Measurements from ENCODE around the gene NDC1. TPM values are rescaled to one million over a fixed set of nuclear protein-coding genes. Genes with fewer than 3 reads are reported as not detected.
A peak's percentile ranks its signal among the peaks of the same experiment; 100 is the strongest.

Gene NDC1
- total RNA-seq, 2 experiments from 2014 or later = 27.8 to 28.6 TPM

DNA sequence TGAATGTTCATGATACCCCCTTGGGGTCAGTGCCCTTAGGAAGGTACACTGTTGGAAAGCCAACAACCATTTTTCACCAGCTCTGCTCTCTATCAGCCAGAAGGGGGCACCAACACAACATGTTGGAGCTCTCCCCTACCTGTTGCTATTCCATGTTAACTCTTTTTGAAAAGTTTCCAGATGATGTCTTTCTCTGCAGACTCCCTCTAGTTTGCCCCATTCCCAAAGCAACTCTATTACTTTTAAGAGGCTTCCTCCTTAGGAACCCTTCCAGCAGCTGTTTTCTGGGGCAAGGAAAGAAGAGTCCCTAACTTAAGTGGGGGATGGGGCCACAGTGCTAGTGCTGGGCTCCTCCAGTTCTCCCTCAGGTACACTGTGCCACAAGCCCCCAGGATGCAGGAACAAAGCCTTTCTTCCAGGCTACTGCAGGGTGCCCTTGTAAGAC is 22.9 kb upstream of the NDC1 start:
- peak; percentile 59 for DNase-seq
- Mint-ChIP-seq H3K4me1 (ENCODE audit: low read depth) (no peaks in the 10 kb centered on the region), H3K4me3 (no peak overlapping the region), H3K27me3 (ENCODE audit: low read depth) (no peaks in the 10 kb centered on the region), H3K36me3 (ENCODE audit: low read depth) (peaks cover 7% of the 10 kb centered on the region), H3K27ac (no peak overlapping the region), H3K9me3 (ENCODE audit: insufficient read depth) (no peaks in the 10 kb centered on the region)
- POLR2A ChIA-PET = interaction anchor here (0.7 kb wide), 1 partner anchor 84 kb away, joined by 3 read pairs; the partner anchor contains the start of gene IFT25
- CTCF ChIA-PET = interaction anchor here (0.6 to 9.0 kb wide), 48 partner anchors 8 to 1542 kb away, joined by 3 to 179 read pairs (median 5); partner anchors contain the start of genes IFT25, LRRC42, NDC1 and TCEANC2
- ATAC-seq = peak; percentile 95

DNA sequence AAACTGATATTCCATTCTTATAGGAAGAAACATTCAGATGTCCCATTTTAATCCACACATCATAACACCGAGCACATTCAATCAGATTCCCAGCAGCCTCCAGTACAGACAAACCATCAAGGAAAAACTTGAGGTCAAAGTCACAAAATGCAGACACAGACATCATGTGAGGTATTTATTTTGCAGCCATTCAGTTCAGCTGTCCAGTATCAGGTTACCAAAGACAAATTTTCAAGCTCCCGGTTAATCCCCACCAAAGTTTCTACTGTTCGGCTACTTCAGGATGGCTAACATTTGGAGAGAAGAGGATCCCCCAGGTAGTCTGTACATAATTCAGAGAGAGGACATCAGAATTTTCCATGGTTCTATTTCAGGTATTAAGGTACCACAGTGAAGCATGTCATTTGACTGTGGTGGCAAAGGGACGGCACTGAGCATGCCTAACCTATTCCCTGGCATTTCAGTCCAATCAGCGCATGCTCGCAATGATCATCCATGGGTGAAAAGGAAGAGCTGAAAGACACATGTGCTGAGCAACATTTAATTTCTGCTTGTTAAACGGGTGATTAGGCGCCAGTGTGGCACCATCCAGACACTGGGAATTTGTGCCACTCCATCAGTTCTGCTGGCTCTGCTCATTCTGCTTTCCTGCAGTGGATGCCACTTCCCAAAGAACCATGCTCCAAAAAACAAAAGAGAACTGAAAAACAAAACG is 13.6 kb upstream of the NDC1 start:
- Mint-ChIP-seq H3K4me3 (no peak overlapping the region), H3K27ac (no peak overlapping the region), H3K27me3 (ENCODE audit: low read depth) (no peaks in the 10 kb centered on the region), H3K36me3 (ENCODE audit: low read depth) (peaks cover 2% of the 10 kb centered on the region), H3K4me1 (ENCODE audit: low read depth) (no peaks in the 10 kb centered on the region), H3K9me3 (ENCODE audit: insufficient read depth) (no peaks in the 10 kb centered on the region)
- POLR2A ChIA-PET = no interaction called here
- ATAC-seq = no peak
- no peak for DNase-seq
- CTCF ChIA-PET = interaction anchor here (0.6 to 2.2 kb wide), 4 partner anchors 9 to 107 kb away, joined by 3 to 22 read pairs (median 4); no protein-coding TSS in a partner anchor

DNA sequence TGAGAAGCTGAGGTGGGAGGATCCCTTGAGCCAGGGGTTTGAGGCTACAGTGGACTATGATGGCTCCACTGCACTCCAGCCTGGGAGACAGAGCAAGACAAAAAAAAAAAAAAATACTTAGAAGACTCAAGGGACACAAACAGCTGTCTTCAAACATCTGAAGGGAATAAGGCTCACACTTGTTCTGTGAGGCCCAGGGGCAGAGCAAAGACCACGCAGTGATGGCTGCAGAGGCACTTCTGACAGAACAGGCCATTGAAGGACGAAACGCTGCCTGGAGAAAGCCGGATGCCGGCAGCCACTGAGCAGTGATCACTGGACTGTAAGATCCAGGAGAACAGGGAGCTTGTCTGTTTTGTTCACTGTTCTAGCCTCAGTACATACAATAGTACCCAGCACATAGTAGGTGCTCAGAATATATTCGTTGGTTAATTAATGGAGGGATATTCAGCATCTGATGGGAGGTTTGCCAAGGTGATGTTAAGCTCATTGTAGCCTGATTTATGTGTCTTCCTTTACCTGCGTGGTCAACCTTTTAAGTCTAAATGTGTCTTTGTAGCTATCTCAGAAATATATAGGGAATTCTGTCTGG is 12.1 kb upstream of the NDC1 start:
- Mint-ChIP-seq H3K4me3 (no peak overlapping the region), H3K27ac (no peak overlapping the region), H3K27me3 (ENCODE audit: low read depth) (no peaks in the 10 kb centered on the region), H3K36me3 (ENCODE audit: low read depth) (peaks cover 2% of the 10 kb centered on the region), H3K4me1 (ENCODE audit: low read depth) (no peaks in the 10 kb centered on the region), H3K9me3 (ENCODE audit: insufficient read depth) (no peaks in the 10 kb centered on the region)
- POLR2A ChIA-PET = no interaction called here
- no peak for ATAC-seq
- CTCF ChIA-PET = interaction anchor here (1.1 to 2.2 kb wide), 2 partner anchors 10 to 28 kb away, joined by 3 to 22 read pairs; no protein-coding TSS in a partner anchor
- DNase-seq = no peak

DNA sequence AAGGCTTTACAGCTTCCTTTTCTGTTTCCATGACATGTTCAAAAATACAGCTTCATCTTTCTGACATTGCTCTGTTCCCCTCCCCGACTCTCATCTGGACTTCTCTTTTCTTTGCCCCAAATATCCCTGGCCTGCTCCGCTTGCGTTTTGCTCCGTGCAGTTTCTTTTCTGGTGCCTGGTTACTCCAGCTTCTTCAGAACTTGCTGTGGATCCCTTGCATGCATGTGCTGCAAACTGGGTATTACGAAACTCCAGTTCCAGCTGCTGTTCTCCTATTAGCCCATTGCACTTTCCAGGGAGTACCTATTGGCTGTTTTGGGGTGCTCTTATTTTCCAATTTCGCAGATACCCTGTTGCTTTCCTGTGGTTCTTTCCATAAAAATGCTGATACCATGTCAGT is 9.9 kb upstream of the NDC1 start:
- ATAC-seq (no peak), DNase-seq (no peak)
- POLR2A ChIA-PET = interaction anchor here (0.8 to 1.1 kb wide), 2 partner anchors 11 to 1217 kb away, joined by 3 read pairs; no protein-coding TSS in a partner anchor
- Mint-ChIP-seq H3K27ac (no peak overlapping the region), H3K4me1 (ENCODE audit: low read depth) (no peaks in the 10 kb centered on the region), H3K9me3 (ENCODE audit: insufficient read depth) (no peaks in the 10 kb centered on the region), H3K4me3 (no peak overlapping the region), H3K36me3 (ENCODE audit: low read depth) (no peaks in the 10 kb centered on the region), H3K27me3 (ENCODE audit: low read depth) (peaks cover 2% of the 10 kb centered on the region)
- CTCF ChIA-PET = interaction anchor here (1.2 to 2.8 kb wide), 3 partner anchors 13 to 111 kb away, joined by 5 to 17 read pairs (median 11); no protein-coding TSS in a partner anchor

DNA sequence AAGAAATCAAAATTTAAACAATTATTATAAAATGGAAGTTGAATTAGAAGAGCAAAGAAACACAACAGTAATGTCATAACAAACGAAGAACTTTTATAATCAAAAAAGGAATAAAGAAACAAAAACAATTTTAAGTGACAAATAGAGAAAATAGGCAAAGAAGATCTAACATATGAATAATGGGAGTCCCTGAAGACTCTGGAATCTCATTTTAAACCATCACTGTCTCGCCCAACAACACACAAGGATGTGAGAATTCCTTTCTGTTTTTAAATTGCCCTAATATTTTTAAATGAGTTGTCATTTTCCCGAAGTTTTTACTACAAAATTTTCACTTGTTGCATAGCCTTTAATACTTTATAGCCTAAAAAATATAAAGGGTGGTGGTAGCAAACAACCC is 4.3 kb upstream of the NDC1 start:
- DNase-seq = no peak
- H3K27me3 Mint-ChIP-seq (ENCODE audit: low read depth) = peaks cover 9% of the 10 kb centered on the region
- H3K4me3 Mint-ChIP-seq = no peak overlapping the region
- no peak for ATAC-seq
- POLR2A ChIA-PET = no interaction called here
- peaks cover 7% of the 10 kb centered on the region for H3K9me3 Mint-ChIP-seq (ENCODE audit: insufficient read depth)
- H3K27ac Mint-ChIP-seq = no peak overlapping the region
- H3K36me3 Mint-ChIP-seq (ENCODE audit: low read depth) = peaks cover 2% of the 10 kb centered on the region
- H3K4me1 Mint-ChIP-seq (ENCODE audit: low read depth) = peaks cover 10% of the 10 kb centered on the region
- CTCF ChIA-PET = no interaction called here

DNA sequence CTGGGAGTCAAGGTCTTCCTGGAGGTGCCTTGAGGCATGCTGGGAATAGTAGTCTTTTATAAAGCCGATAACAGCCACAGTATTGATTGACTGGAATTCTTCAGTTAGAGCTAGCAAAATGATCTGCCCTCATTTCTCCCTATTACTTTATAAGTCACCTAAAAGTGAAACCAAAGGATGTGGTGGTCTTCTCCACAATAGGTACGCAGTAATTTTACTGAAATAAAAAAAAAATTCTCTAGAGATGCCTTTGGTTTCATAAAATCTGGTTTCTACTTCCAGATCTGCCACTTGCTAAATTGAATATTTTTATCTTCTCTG is 518 bp upstream of the NDC1 start:
- POLR2A ChIA-PET = interaction anchor here (0.9 to 1.3 kb wide), 2 partner anchors 108 to 121 kb away, joined by 3 to 5 read pairs; no protein-coding TSS in a partner anchor
- CTCF ChIA-PET = interaction anchor here (2.3 kb wide), 1 partner anchor 22 kb away, joined by 7 read pairs; no protein-coding TSS in a partner anchor
- Mint-ChIP-seq H3K4me1 (ENCODE audit: low read depth) (peaks cover 32% of the 10 kb centered on the region), H3K27ac (peak overlapping the region; percentile 98), H3K27me3 (ENCODE audit: low read depth) (peaks cover 7% of the 10 kb centered on the region), H3K4me3 (peak overlapping the region; percentile 93), H3K9me3 (ENCODE audit: insufficient read depth) (peaks cover 7% of the 10 kb centered on the region), H3K36me3 (ENCODE audit: low read depth) (peaks cover 22% of the 10 kb centered on the region)
- ATAC-seq (no peak), DNase-seq (no peak)

DNA sequence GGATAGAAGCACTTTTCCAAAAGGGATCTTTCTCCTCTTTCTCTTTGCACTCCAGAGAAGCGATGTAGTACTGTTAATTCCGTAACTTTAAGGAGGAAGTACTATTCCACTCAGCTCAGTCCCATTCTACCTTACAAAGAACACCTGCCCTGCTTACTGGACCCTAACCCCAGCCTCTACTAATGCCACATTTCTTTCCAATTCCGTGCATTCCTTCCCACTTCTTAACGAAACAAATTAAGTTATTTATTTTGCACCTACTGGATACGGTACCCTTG is 511 bp downstream of the NDC1 start:
- peaks cover 32% of the 10 kb centered on the region for H3K4me1 Mint-ChIP-seq (ENCODE audit: low read depth)
- ChIA-PET POLR2A (interaction anchor here (0.9 kb wide), 1 partner anchor 11 kb away, joined by 3 read pairs; no protein-coding TSS in a partner anchor), CTCF (interaction anchor here (1.1 to 1.6 kb wide), 3 partner anchors 17 to 110 kb away, joined by 3 read pairs; no protein-coding TSS in a partner anchor)
- peaks cover 5% of the 10 kb centered on the region for H3K27me3 Mint-ChIP-seq (ENCODE audit: low read depth)
- H3K36me3 Mint-ChIP-seq (ENCODE audit: low read depth) = peaks cover 24% of the 10 kb centered on the region
- peak overlapping the region; percentile 98 for H3K27ac Mint-ChIP-seq
- no peak for DNase-seq
- H3K4me3 Mint-ChIP-seq = peak overlapping the region; percentile 93
- no peak for ATAC-seq
- H3K9me3 Mint-ChIP-seq (ENCODE audit: insufficient read depth) = peaks cover 6% of the 10 kb centered on the region

DNA sequence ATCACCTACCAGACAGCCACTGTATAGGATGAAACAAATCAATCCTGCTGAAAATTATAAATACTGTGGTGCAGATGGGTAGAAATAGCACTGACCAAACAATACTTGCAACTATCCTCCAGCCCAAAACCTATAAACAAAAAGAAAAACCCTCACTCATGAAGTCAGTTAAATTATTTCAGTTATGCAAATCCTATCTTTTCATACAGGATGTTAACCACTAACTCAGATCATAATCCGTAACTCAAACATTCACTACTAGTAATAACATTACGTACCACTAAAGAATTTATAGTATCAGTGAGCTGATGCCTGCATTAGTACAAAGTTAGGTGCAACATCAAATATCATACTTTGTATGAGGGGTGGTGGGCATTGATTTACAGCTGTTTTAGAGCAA is 2.6 kb downstream of the NDC1 start:
- ChIA-PET CTCF (interaction anchor here (0.6 to 2.1 kb wide), 5 partner anchors 10 to 25 kb away, joined by 3 to 5 read pairs (median 4); no protein-coding TSS in a partner anchor), POLR2A (no interaction called here)
- H3K27ac Mint-ChIP-seq = no peak overlapping the region
- no peak overlapping the region for H3K4me3 Mint-ChIP-seq
- H3K9me3 Mint-ChIP-seq (ENCODE audit: insufficient read depth) = no peaks in the 10 kb centered on the region
- peaks cover 32% of the 10 kb centered on the region for H3K4me1 Mint-ChIP-seq (ENCODE audit: low read depth)
- no peaks in the 10 kb centered on the region for H3K27me3 Mint-ChIP-seq (ENCODE audit: low read depth)
- H3K36me3 Mint-ChIP-seq (ENCODE audit: low read depth) = peaks cover 26% of the 10 kb centered on the region
- DNase-seq (no peak), ATAC-seq (no peak)

DNA sequence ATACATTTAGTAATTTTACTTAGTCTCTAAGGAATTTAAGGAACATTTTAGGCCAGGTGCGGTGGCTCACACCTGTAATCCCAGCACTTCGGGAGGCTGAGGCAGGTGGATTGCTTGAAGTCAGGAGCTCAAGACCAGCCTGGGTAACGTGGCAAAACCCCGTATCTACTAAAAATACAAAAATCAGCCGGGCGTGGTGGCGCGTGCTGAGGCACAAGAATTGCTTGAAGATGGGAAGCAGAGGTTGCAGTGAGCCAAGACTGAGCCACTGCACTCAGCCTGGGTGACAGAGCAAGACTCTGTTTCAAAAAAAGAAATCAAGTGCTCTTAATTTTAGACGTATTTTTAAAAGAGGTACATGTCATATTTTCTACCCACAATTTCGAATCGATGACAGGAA is 3.3 kb downstream of the NDC1 start:
- Mint-ChIP-seq H3K4me3 (no peak overlapping the region), H3K27ac (no peak overlapping the region), H3K36me3 (ENCODE audit: low read depth) (peaks cover 28% of the 10 kb centered on the region), H3K9me3 (ENCODE audit: insufficient read depth) (no peaks in the 10 kb centered on the region), H3K27me3 (ENCODE audit: low read depth) (no peaks in the 10 kb centered on the region), H3K4me1 (ENCODE audit: low read depth) (peaks cover 32% of the 10 kb centered on the region)
- DNase-seq (no peak), ATAC-seq (no peak)
- CTCF ChIA-PET = interaction anchor here (1.3 to 2.1 kb wide), 3 partner anchors 13 to 26 kb away, joined by 3 to 4 read pairs (median 4); no protein-coding TSS in a partner anchor
- POLR2A ChIA-PET = no interaction called here

DNA sequence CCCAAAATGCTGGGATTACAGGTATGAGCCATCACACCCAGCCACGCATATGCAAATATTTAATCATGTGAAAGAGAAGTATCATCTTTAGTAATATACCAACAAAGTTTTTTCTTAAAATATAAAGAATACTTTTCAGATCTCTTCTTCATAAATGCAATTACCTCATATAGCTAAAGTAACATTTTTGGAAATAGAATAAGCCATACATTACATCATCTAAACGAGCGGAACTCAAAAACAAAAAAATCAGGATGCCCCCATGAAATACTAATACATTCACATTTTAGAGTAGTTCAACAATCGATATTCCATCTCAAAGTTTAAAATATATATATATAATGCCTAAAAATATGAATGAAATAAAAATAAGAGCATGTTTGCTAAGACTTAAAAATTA is 4.7 kb downstream of the NDC1 start:
- no peak for ATAC-seq
- H3K27me3 Mint-ChIP-seq (ENCODE audit: low read depth) = no peaks in the 10 kb centered on the region
- no peaks in the 10 kb centered on the region for H3K9me3 Mint-ChIP-seq (ENCODE audit: insufficient read depth)
- H3K4me3 Mint-ChIP-seq = no peak overlapping the region
- no peak overlapping the region for H3K27ac Mint-ChIP-seq
- DNase-seq = no peak
- peaks cover 22% of the 10 kb centered on the region for H3K4me1 Mint-ChIP-seq (ENCODE audit: low read depth)
- POLR2A ChIA-PET = no interaction called here
- CTCF ChIA-PET = interaction anchor here (0.6 to 2.4 kb wide), 2 partner anchors 8 to 22 kb away, joined by 4 to 6 read pairs; no protein-coding TSS in a partner anchor
- H3K36me3 Mint-ChIP-seq (ENCODE audit: low read depth) = peaks cover 36% of the 10 kb centered on the region

DNA sequence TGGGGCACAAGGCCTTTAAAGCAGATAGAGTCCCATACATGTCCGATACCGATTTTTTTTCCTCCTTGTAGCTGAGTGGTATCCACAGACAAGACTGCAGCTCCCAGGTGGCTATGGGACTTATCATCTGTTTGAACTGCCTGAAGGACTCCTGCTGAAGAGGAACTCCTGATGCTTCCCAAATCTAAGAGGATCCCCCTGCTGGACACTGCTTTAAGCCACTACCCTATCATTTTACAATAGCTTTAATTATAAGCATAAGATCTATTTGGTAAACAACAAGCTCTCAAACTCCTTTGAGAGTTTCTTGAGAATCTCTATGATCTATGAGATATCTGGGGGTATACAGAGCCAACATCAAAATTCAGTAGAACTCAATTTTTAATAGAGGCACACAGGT is 11.7 kb downstream of the NDC1 start:
- H3K9me3 Mint-ChIP-seq (ENCODE audit: insufficient read depth) = no peaks in the 10 kb centered on the region
- POLR2A ChIA-PET = no interaction called here
- H3K27me3 Mint-ChIP-seq (ENCODE audit: low read depth) = no peaks in the 10 kb centered on the region
- CTCF ChIA-PET = interaction anchor here (1.0 to 3.0 kb wide), 3 partner anchors 10 to 35 kb away, joined by 3 to 7 read pairs (median 5); no protein-coding TSS in a partner anchor
- H3K4me3 Mint-ChIP-seq = no peak overlapping the region
- ATAC-seq = no peak
- no peak overlapping the region for H3K27ac Mint-ChIP-seq
- no peak for DNase-seq
- H3K36me3 Mint-ChIP-seq (ENCODE audit: low read depth) = peaks cover 32% of the 10 kb centered on the region
- no peaks in the 10 kb centered on the region for H3K4me1 Mint-ChIP-seq (ENCODE audit: low read depth)

DNA sequence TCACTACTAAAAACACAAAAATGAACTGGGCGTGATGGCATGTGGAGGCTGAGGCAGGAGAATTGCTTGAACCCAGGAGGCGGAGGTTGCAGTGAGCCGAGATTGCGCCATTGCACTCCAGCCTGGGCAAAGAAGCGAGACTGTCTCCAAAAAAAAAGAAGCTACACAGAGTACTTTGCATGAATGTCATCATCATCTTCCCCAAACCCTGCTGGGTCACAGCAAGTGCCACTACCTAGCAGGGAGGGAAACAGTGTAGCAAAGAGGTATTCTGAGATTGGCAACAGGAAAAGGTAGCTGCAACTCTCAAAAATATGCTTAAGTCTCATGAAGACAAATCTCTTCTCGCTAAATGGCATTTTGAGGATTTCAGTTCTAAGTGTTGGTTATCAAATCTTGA is 12.8 kb downstream of the NDC1 start:
- H3K9me3 Mint-ChIP-seq (ENCODE audit: insufficient read depth) = no peaks in the 10 kb centered on the region
- DNase-seq = no peak

More for the DNA sequence above, 12.8 kb downstream of the NDC1 start:
- Mint-ChIP-seq H3K27ac (no peak overlapping the region), H3K36me3 (ENCODE audit: low read depth) (peaks cover 34% of the 10 kb centered on the region), H3K4me1 (ENCODE audit: low read depth) (no peaks in the 10 kb centered on the region), H3K4me3 (no peak overlapping the region), H3K27me3 (ENCODE audit: low read depth) (no peaks in the 10 kb centered on the region)
- ChIA-PET CTCF (interaction anchor here (1.0 to 3.0 kb wide), 3 partner anchors 8 to 36 kb away, joined by 4 to 7 read pairs (median 5); no protein-coding TSS in a partner anchor), POLR2A (interaction anchor here (0.6 kb wide), 1 partner anchor 105 kb away, joined by 4 read pairs; no protein-coding TSS in a partner anchor)
- no peak for ATAC-seq

Data from activated CD8-positive, alpha-beta T cell treated with anti-CD3 and anti-CD28 coated beads, Interleukin-2, amount 10 ng/mL, durations not matched to agents 7 days and 5 days (primary cell).